Measurements from ENCODE around the gene TAF15.

Gene TAF15

DNA sequence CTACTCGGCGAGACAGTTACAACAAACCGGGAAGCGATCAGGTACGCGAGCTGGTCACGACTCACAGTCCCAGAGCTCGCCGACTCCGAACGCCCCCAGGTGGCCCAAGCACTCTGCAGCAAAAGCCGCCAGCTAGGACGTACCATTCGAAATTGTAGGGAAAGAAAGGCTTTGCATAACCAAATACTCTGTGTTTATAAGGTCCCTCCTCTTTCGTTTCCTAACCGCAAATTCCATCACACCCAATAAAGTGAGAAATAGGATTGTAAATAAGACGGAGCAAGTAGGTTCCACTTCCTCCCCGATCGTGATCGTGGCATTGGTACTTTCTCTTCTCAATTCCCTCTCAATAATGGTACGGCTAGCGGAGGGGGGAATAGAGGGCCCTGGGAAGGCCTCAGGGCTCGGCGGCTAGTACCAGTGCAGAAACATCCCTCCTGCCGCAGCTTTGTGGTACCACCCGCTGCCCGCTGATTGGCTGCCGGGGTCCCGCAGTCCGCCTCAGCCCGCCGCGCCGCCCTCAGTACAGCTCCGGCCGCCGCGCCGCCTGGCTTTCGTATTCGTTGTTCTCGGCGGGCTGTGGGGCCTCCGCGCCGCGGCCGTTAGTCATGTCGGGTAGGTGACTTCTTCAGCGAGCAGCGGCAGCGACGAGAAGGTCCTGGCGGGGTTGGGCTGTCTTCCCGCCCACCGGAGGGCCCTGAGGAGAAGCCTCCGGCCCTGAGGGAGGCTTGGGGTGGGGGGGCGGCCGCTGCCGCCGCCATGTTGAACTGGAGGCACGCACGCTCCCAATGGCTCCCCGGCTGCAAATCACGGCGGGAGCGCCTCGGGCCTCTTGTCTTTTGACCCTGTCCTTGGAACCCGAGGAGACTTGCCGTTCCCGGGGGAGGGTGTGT is at the start of gene TAF15:
TSS of gene TAF15 (plus strand) at position 523 of the 893 bp plus-strand sequence. CDS start at position 609, 86 bp downstream.
- peak; percentile 97 for DNase-seq (ENCODE audit: low read depth)
- TF ChIP-seq, protein P1, sequence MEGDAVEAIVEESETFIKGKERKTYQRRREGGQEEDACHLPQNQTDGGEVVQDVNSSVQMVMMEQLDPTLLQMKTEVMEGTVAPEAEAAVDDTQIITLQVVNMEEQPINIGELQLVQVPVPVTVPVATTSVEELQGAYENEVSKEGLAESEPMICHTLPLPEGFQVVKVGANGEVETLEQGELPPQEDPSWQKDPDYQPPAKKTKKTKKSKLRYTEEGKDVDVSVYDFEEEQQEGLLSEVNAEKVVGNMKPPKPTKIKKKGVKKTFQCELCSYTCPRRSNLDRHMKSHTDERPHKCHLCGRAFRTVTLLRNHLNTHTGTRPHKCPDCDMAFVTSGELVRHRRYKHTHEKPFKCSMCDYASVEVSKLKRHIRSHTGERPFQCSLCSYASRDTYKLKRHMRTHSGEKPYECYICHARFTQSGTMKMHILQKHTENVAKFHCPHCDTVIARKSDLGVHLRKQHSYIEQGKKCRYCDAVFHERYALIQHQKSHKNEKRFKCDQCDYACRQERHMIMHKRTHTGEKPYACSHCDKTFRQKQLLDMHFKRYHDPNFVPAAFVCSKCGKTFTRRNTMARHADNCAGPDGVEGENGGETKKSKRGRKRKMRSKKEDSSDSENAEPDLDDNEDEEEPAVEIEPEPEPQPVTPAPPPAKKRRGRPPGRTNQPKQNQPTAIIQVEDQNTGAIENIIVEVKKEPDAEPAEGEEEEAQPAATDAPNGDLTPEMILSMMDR (IDR thresholded peaks at IDR 0.05; ENCODE audit: control insufficient read depth, extremely low read depth, insufficient read depth), result peak; percentile 81
- H3K4me3 ChIP-seq (ENCODE audit: low read depth, low read length), result peak within 1 kb of the TSS; percentile 99

GRCh38 chr17:35760587-35760986 is 48.7 kb upstream of the TAF15 start, which contains the start of gene C17orf50:
C17orf50 (plus strand) TSS chr17:35760887; CDS start chr17:35760942, 55 bp downstream.
- DNase-seq (ENCODE audit: low read depth), result no peak
- TF ChIP-seq, protein P1 (IDR thresholded peaks at IDR 0.05; ENCODE audit: control insufficient read depth, extremely low read depth, insufficient read depth), result no peak
- H3K4me3 ChIP-seq (ENCODE audit: low read depth, low read length), result no peak within 1 kb of the TSS

- DNase-seq (ENCODE audit: low read depth), result no peak
- TF ChIP-seq, protein P1 (IDR thresholded peaks at IDR 0.05; ENCODE audit: control insufficient read depth, extremely low read depth, insufficient read depth), result no peak
- no peak overlapping the region for H3K4me3 ChIP-seq (ENCODE audit: low read depth, low read length)
Observed at GRCh38 chr17:35761601-35762000, 47.7 kb upstream of the TAF15 start.

DNA sequence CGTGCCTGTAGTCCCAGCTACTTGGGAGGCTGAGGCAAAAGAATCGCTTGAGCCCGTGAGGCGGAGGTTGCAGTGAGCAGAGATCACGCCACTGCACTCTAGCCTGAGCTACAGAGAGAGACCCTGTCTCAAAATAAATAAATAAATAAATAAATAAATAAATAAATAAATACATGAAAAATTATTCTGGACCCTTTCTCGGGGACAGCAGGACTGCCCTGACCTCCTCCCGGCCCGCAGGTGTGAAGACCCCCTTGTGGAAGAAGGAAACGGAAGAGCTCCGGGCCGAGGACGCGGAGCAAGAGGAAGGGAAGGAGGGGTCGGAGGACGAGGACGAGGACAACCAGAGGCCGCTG is 45.5 kb upstream of the TAF15 start:
- peak overlapping the region; percentile 34; the same call in 1 of the 2 replicates for H3K4me3 ChIP-seq (ENCODE audit: low read depth, low read length)
- TF ChIP-seq, protein P1 (IDR thresholded peaks at IDR 0.05; ENCODE audit: control insufficient read depth, extremely low read depth, insufficient read depth), result no peak
- DNase-seq (ENCODE audit: low read depth), result no peak

DNA sequence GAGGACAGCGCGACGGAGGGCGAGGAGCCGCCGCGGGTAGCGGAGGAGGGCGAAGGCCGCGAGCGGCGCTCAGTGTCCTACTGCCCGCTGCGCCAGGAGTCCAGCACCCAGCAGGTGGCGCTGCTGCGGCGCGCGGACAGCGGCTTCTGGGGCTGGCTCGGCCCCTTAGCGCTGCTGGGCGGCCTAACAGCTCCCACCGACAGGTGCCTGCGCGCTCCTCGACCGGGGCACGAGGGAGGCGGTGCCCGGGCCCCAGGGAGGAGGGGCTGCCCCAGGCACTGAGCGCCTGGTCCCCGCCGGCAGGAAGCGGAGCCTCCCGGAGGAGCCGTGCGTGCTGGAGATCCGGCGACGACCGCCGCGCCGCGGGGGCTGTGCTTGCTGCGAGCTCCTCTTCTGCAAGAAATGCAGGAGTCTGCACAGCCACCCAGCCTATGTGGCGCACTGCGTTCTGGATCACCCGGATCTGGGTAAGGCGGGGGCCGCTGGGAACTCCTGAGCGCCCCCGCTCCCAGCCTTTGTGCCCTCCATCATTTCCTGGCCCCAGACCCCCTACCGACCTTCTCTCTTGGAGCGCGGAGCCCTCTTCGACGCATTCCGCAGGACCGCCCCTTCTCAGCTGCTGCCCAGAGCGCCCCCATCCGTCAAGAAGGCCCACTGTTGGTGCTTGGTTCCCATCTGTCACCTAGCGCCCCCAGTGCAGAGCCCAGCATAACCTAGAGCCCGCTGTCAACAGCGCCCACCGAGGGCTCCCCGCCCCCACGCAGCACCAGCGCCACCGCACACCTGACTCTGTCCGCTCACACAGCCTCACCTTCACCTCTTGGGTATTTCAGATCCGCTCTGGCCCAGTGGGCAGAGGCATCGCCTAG is 44.9 kb upstream of the TAF15 start:
- DNase-seq (ENCODE audit: low read depth), result peak; percentile 56
- TF ChIP-seq, protein P1 (IDR thresholded peaks at IDR 0.05; ENCODE audit: control insufficient read depth, extremely low read depth, insufficient read depth), result peak; percentile 99
- H3K4me3 ChIP-seq (ENCODE audit: low read depth, low read length), result peak overlapping the region; percentile 34

GRCh38 chr17:35765086-35765710 is 44.1 kb upstream of the TAF15 start:
- TF ChIP-seq, protein P1 (IDR thresholded peaks at IDR 0.05; ENCODE audit: control insufficient read depth, extremely low read depth, insufficient read depth), result no peak

More at GRCh38 chr17:35765086-35765710, 44.1 kb upstream of the TAF15 start:
- no peak for DNase-seq (ENCODE audit: low read depth)
- no peak overlapping the region for H3K4me3 ChIP-seq (ENCODE audit: low read depth, low read length)

Measured in LNCaP clone FGC (cell line).